Neuronal stem cell (in vitro differentiated cells): Measurements from ENCODE around the gene PCMTD2.
"Not testable (repeated sequence)": the region's sequence is repeated elsewhere in the genome, so short reads cannot be mapped to it uniquely, and the experiment has no call there.

ENCODE experiments used
- DNase-seq: peaks from one replicate; pipeline ENCODE4 v3.0.0-alpha.2; 2013; ENCODE audit warnings: low spot score
- H2AFZ ChIP-seq: one replicate; pipeline ENCODE4 v1.6.1; 2013; ENCODE audit warnings: mild to moderate bottlenecking, low read length, inconsistent platforms
- H2AK5ac ChIP-seq: 2 replicates; pipeline ENCODE4 v1.6.1; 2013; ENCODE audit warnings: low read depth, mild to moderate bottlenecking, inconsistent platforms, low read length, moderate library complexity, mixed read lengths
- H2BK120ac ChIP-seq: 2 replicates; pipeline ENCODE4 v1.6.1; 2013; ENCODE audit warnings: low read depth, mild to moderate bottlenecking, inconsistent platforms, low read length, moderate library complexity, mixed read lengths
- H2BK12ac ChIP-seq: one replicate; pipeline ENCODE4 v1.6.1; 2013; ENCODE audit warnings: low read length, inconsistent platforms
- H2BK15ac ChIP-seq: 2 replicates; pipeline ENCODE4 v1.6.1; 2013; ENCODE audit warnings: mild to moderate bottlenecking, low read length, inconsistent platforms, mixed read lengths
- H2BK5ac ChIP-seq: one replicate; pipeline ENCODE4 v1.6.1; 2013; ENCODE audit warnings: inconsistent platforms, mild to moderate bottlenecking, low read length, moderate library complexity
- H3K14ac ChIP-seq: one replicate; pipeline ENCODE4 v1.6.1; 2013; ENCODE audit warnings: low read length, inconsistent platforms
- H3K18ac ChIP-seq: 2 replicates; pipeline ENCODE4 v1.6.1; 2013; ENCODE audit warnings: low read length, inconsistent platforms
- H3K23ac ChIP-seq: 2 replicates; pipeline ENCODE4 v1.6.1; 2013; ENCODE audit warnings: low read depth, mild to moderate bottlenecking, mixed read lengths, low read length, inconsistent platforms; ENCODE audit not compliant: poor library complexity
- H3K27ac ChIP-seq: replicated peaks from 3 replicates; pipeline ENCODE4 v1.5.1; 2013; ENCODE audit warnings: low read length, inconsistent platforms
- H3K27me3 ChIP-seq, 3 experiments: 2 replicates each; pipeline ENCODE4 v1.6.1; 2013; ENCODE audit warnings: low read length in 3 of 3, mild to moderate bottlenecking in 2 of 3, inconsistent platforms in 1 of 3, low read depth in 1 of 3, mixed read lengths in 1 of 3, moderate library complexity in 1 of 3; ENCODE audit not compliant: control insufficient read depth in 3 of 3, insufficient read depth in 3 of 3
- H3K36me3 ChIP-seq, 2 donors: replicated peaks in 1 of 2; 2 replicates each; pipeline ENCODE4 v1.6.1; 2013; ENCODE audit warnings: low read length in 2 of 2; ENCODE audit not compliant: control insufficient read depth in 2 of 2, insufficient read depth in 2 of 2
- H3K4ac ChIP-seq: 2 replicates; pipeline ENCODE4 v1.6.1; 2013; ENCODE audit warnings: inconsistent platforms, mild to moderate bottlenecking, low read length, moderate library complexity
- H3K4me1 ChIP-seq, 2 donors: 1 replicate in 1 of 2; 2 replicates in 1 of 2; pipeline ENCODE4 v1.6.1; 2013; ENCODE audit warnings: low read length in 2 of 2, low read depth in 1 of 2; ENCODE audit not compliant: control insufficient read depth in 2 of 2, insufficient read depth in 1 of 2
- H3K4me2 ChIP-seq: one replicate; pipeline ENCODE4 v1.6.1; 2013; ENCODE audit warnings: mild to moderate bottlenecking, low read length, inconsistent platforms; ENCODE audit not compliant: insufficient read depth, poor library complexity, severe bottlenecking
- H3K4me3 ChIP-seq, 2 donors: 2 replicates each; pipeline ENCODE4 v1.5.1; 2013; ENCODE audit warnings: low read length in 2 of 2, mild to moderate bottlenecking in 2 of 2, inconsistent platforms in 1 of 2, moderate library complexity in 1 of 2
- H3K79me1 ChIP-seq: one replicate; pipeline ENCODE4 v1.6.1; 2013; ENCODE audit warnings: low read depth, mild to moderate bottlenecking, inconsistent platforms, low read length, moderate library complexity
- H3K9ac ChIP-seq: one replicate; pipeline ENCODE4 v1.6.1; 2013; ENCODE audit warnings: mild to moderate bottlenecking, low read depth, low read length, inconsistent platforms; ENCODE audit not compliant: poor library complexity
- H3K9me3 ChIP-seq, 2 donors: replicated peaks in 1 of 2; 2 replicates each; pipeline versions ENCODE3 to v1.6.1; 2013; ENCODE audit warnings: low read length in 2 of 2, mild to moderate bottlenecking in 2 of 2, inconsistent platforms in 1 of 2, low read depth in 1 of 2, mixed read lengths in 1 of 2, moderate library complexity in 1 of 2; ENCODE audit not compliant: control insufficient read depth in 2 of 2, insufficient read depth in 1 of 2
- H4K8ac ChIP-seq: one replicate; pipeline ENCODE4 v1.6.1; 2013; ENCODE audit warnings: low read depth, mild to moderate bottlenecking, inconsistent platforms, low read length, moderate library complexity
- H4K91ac ChIP-seq: one replicate; pipeline ENCODE4 v1.6.1; 2013; ENCODE audit warnings: low read length, low read depth, mild to moderate bottlenecking, inconsistent platforms; ENCODE audit not compliant: poor library complexity
- WGBS, 2 donors: extraction: QIAGEN DNeasy Blood & Tissue Kit; methylation state at CpG; one replicate each; pipeline ENCODE4 v1.1.7; 2013; ENCODE audit warnings: missing lambda C conversion rate in 2 of 2, mixed read lengths in 1 of 2; ENCODE audit not compliant: insufficient read length in 2 of 2, insufficient replicate concordance in 1 of 2; ENCODE audit errors: extremely low coverage in 2 of 2; 5-methylcytosine and 5-hydroxymethylcytosine counted together

PCMTD2 gene

GRCh38 chr20:64285579-64286446 lies 30.3 kb downstream of the PCMTD2 start:
- H3K14ac ChIP-seq, H3K4ac ChIP-seq, H3K4me1 ChIP-seq, H2BK12ac ChIP-seq, H3K4me2 ChIP-seq, H4K91ac ChIP-seq, H2BK15ac ChIP-seq, H3K27ac ChIP-seq, H2BK120ac ChIP-seq, H3K4me3 ChIP-seq, H3K79me1 ChIP-seq, H3K36me3 ChIP-seq, H3K9ac ChIP-seq, H3K23ac ChIP-seq, H2AFZ ChIP-seq, H4K8ac ChIP-seq, H2AK5ac ChIP-seq, H3K9me3 ChIP-seq, H3K27me3 ChIP-seq, DNase-seq, H2BK5ac ChIP-seq, H3K18ac ChIP-seq: not testable (repeated sequence)
- WGBS, 2 donors = no CpG with 5 or more reads among the region's 46 CpGs

GRCh38 chr20:64286447-64287263 lies 31.1 kb downstream of the PCMTD2 start:
- not testable (repeated sequence) for H3K23ac ChIP-seq, DNase-seq, H3K4me1 ChIP-seq, H2BK12ac ChIP-seq, H4K8ac ChIP-seq, H2AK5ac ChIP-seq, H3K27ac ChIP-seq, H3K36me3 ChIP-seq, H4K91ac ChIP-seq, H3K4me2 ChIP-seq, H3K9me3 ChIP-seq, H2BK120ac ChIP-seq, H3K4me3 ChIP-seq, H3K9ac ChIP-seq, H2AFZ ChIP-seq, H3K27me3 ChIP-seq, H2BK5ac ChIP-seq, H3K4ac ChIP-seq, H2BK15ac ChIP-seq, H3K79me1 ChIP-seq, H3K14ac ChIP-seq, H3K18ac ChIP-seq
- WGBS, 2 donors = 100% methylated on average over 1 of the region's 30 CpGs; no CpG with 5 or more reads in 1 of the 2 donors

- not testable (repeated sequence) for H3K27me3 ChIP-seq, H3K9ac ChIP-seq, H3K9me3 ChIP-seq, H3K4me2 ChIP-seq, DNase-seq, H3K14ac ChIP-seq, H2BK12ac ChIP-seq, H3K4ac ChIP-seq, H3K36me3 ChIP-seq, H3K18ac ChIP-seq, H4K8ac ChIP-seq, H2AK5ac ChIP-seq, H3K23ac ChIP-seq, H3K4me1 ChIP-seq, H3K79me1 ChIP-seq, H3K27ac ChIP-seq, H3K4me3 ChIP-seq, H2BK120ac ChIP-seq, H4K91ac ChIP-seq, H2BK5ac ChIP-seq, H2BK15ac ChIP-seq, H2AFZ ChIP-seq
- 100% methylated on average over 3 of the region's 3 CpGs; no CpG with 5 or more reads in 1 of the 2 donors for WGBS, 2 donors
These were observed 31.7 kb downstream of the PCMTD2 start for GRCh38 chr20:64287264-64287590.

- not testable (repeated sequence) for H4K8ac ChIP-seq, H3K27ac ChIP-seq, H3K4me1 ChIP-seq, H3K23ac ChIP-seq, H3K9ac ChIP-seq, H3K14ac ChIP-seq, H3K4me2 ChIP-seq, H2BK12ac ChIP-seq, DNase-seq, H3K27me3 ChIP-seq, H3K4ac ChIP-seq, H3K18ac ChIP-seq, H2BK120ac ChIP-seq, H3K36me3 ChIP-seq, H4K91ac ChIP-seq, H2BK15ac ChIP-seq, H3K4me3 ChIP-seq, H2AK5ac ChIP-seq, H2BK5ac ChIP-seq, H2AFZ ChIP-seq, H3K9me3 ChIP-seq, H3K79me1 ChIP-seq
- WGBS, 2 donors = no CpG with 5 or more reads among the region's 13 CpGs
These were observed 36.6 kb downstream of the PCMTD2 start for GRCh38 chr20:64292167-64292566.
